GM06990 (cell line): ENCODE measurements around the gene CTNNA3.

ENCODE experiments used
- DNase-seq: peaks from one replicate; pipeline ENCODE4 v3.0.0-alpha.2; 2011; ENCODE audit not compliant: insufficient read length; ENCODE audit errors: extremely low read depth
- H3K27me3 ChIP-seq: replicated peaks from 2 replicates; pipeline ENCODE4 v1.6.0; 2011; ENCODE audit warnings: low read length; ENCODE audit not compliant: control insufficient read depth, insufficient read depth
- H3K36me3 ChIP-seq: 2 replicates; pipeline ENCODE4 v1.5.1; 2011; ENCODE audit warnings: low read length; ENCODE audit not compliant: control insufficient read depth, insufficient read depth
- H3K4me3 ChIP-seq: replicated peaks from 2 replicates; pipeline ENCODE4 v1.5.1; 2011; ENCODE audit warnings: low read depth, mild to moderate bottlenecking, control low read depth, low read length
- TF ChIP-seq, protein P1 (sequence below): IDR thresholded peaks from 2 replicates; pipeline ENCODE4 v1.5.1; 2011; ENCODE audit warnings: low read length, control low read depth, mild to moderate bottlenecking, inconsistent platforms; ENCODE audit not compliant: insufficient read depth, poor library complexity, severe bottlenecking

Gene CTNNA3

DNA sequence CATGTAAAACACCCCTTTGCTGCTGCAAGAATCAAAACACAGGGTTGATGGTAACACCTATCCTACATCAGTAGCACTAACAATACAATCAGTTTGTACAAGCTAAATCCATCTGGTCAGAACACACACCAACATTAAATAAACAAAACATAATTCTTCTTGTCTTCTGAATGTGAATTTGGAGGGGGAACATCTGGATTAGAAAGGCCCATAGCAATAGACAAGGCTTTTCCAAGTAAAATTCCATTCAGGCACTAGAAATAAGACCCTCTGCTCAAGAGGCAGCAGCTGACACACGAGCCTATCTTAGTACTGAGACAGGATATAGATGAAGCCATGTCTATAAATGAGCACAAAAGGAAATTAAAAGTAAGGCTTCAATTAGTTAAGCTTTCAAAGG lies 1610.1 kb downstream of the CTNNA3 start:
- Histone ChIP-seq H3K36me3 (no peaks in the 10 kb centered on the region), H3K4me3 (no peak overlapping the region), H3K27me3 (no peaks in the 10 kb centered on the region)
- TF ChIP-seq, protein P1, sequence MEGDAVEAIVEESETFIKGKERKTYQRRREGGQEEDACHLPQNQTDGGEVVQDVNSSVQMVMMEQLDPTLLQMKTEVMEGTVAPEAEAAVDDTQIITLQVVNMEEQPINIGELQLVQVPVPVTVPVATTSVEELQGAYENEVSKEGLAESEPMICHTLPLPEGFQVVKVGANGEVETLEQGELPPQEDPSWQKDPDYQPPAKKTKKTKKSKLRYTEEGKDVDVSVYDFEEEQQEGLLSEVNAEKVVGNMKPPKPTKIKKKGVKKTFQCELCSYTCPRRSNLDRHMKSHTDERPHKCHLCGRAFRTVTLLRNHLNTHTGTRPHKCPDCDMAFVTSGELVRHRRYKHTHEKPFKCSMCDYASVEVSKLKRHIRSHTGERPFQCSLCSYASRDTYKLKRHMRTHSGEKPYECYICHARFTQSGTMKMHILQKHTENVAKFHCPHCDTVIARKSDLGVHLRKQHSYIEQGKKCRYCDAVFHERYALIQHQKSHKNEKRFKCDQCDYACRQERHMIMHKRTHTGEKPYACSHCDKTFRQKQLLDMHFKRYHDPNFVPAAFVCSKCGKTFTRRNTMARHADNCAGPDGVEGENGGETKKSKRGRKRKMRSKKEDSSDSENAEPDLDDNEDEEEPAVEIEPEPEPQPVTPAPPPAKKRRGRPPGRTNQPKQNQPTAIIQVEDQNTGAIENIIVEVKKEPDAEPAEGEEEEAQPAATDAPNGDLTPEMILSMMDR: no peak
- no peak for DNase-seq

DNA sequence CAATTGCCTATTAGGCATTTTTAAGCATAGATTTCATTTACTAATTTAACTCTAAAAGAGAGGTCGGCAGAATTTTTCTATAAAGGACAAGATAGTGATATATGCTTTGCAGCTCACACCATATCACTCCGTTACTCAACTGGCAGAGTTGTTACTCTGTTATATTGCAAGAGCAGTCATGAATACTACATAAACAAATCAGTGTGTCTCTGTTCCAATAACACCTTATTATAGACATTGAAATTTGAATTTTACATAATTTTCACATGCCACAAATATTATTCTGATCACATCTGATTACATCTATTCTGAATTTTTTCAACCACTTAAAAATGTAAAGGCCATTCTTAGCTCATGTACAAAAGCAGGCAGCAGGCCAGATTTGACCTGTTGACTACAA lies 1624.1 kb downstream of the CTNNA3 start:
- Histone ChIP-seq H3K36me3 (no peaks in the 10 kb centered on the region), H3K4me3 (no peak overlapping the region), H3K27me3 (no peaks in the 10 kb centered on the region)
- TF ChIP-seq, protein P1: no peak
- DNase-seq: no peak

DNA sequence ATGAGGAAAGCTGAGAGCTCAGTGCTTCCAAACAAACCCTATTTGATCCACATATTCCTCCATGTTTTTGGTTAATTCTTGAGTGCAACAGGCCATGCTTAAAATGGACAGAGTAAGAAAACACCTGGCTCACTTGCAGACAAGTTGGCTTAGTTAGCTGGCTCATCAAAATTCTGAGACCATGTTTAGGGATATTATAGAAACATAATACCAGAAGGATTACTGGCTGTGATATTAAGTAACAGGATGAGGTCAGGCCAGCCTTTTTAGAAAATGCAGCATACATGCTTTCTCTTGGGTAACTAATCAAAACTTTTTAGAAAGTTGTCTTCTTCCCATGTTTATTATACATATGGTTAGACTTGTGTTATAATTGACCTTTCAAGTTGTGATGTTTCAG lies 1637.4 kb downstream of the CTNNA3 start:
- Histone ChIP-seq H3K36me3 (no peaks in the 10 kb centered on the region), H3K4me3 (no peak overlapping the region), H3K27me3 (no peaks in the 10 kb centered on the region)
- TF ChIP-seq, protein P1: no peak
- no peak for DNase-seq

DNA sequence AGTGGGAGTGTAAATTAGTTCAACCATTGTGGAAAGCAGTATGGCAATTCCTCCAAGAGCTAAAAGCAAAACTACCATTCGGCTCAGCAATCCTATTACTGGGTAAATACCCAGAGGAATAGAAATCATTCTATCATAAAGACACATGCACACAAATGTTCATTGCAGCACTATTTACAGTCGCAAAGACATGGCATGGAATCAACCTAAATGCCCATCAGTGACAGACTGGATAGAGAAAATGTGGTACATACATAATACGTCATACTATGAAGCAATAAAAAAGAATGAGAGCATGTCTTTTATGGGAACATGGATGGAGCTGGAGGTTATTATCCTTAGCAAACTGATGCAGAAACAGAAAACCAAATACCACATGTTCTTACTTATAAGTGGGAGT lies 1646.7 kb downstream of the CTNNA3 start:
- TF ChIP-seq, protein P1: no peak
- DNase-seq: no peak
- Histone ChIP-seq H3K27me3 (no peaks in the 10 kb centered on the region), H3K36me3 (no peaks in the 10 kb centered on the region), H3K4me3 (no peak overlapping the region)

DNA sequence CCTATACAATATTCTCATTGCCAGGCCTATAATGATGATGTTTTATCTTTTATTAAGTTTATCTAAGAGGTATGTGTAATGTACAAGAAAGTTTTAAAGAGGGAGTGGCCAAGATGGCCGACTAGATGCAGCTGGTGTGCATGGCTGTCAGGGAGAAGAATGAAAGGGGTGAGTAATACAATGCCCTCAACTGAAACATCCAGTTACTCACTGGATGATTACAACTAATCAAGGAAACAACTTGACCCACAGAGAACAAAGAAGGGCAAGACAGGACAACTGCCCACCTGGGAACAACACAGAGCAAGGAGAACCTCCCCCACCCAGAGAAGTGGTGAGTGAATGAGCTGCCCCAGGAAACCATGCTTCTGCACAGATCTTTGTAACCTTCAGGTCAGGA lies 1650.1 kb downstream of the CTNNA3 start:
- no peaks in the 10 kb centered on the region for H3K36me3 ChIP-seq
- TF ChIP-seq, protein P1: no peak
- H3K27me3 ChIP-seq: no peaks in the 10 kb centered on the region
- H3K4me3 ChIP-seq: no peak overlapping the region
- DNase-seq: no peak

DNA sequence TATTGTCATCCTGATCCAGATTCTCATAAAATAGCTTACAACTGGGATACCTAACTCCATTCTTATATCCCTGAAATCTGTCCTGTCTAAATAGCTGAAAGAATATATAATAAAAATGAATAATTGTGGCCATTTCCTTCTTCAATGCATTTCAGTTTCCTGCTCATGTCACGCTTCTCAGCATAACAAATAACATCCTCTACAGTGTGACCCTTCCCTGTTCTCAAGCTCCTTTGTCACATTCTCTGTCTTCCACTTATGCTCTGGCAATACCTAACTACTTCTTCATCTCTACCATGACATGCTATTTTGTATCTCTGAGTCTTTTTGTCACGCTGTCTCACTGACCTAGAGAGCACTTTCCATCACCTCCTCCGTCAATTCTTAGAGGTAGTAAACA lies 1654.2 kb downstream of the CTNNA3 start:
- no peaks in the 10 kb centered on the region for H3K27me3 ChIP-seq
- DNase-seq: no peak
- H3K36me3 ChIP-seq: no peaks in the 10 kb centered on the region
- H3K4me3 ChIP-seq: no peak overlapping the region
- TF ChIP-seq, protein P1: no peak
